GM13977 (cell line): ENCODE data around the gene METAP1.
"Not testable (repeated sequence)": the region's sequence is repeated elsewhere in the genome, so short reads cannot be mapped to it uniquely, and the experiment has no call there.

Source experiments
- DNase-seq: peaks from one replicate; pipeline ENCODE4 v3.0.0; 2012; ENCODE audit warnings: low spot score
- CTCF ChIP-seq: IDR thresholded peaks from 2 replicates; pipeline ENCODE4 v1.5.1; 2012; ENCODE audit warnings: mild to moderate bottlenecking, control low read depth; ENCODE audit not compliant: insufficient read depth; ENCODE audit errors: extremely low read depth, missing control alignments
- in situ Hi-C: fragments of 300-500 bp; cut with MboI; formaldehyde crosslinking; loops from one replicate; pipeline ENCODE4 v1.12.0; 2022; ENCODE audit warnings: low sequenced_read_pairs, low pct_unique_long_range_greater_than_20kb, mixed read lengths, inconsistent platforms; ENCODE audit not compliant: unreplicated experiment

METAP1 gene

GRCh38 chr4:98976716-98977115 lies 18.8 kb upstream of the METAP1 start:
- in situ Hi-C loops, result no loop called here
- no peak for TF ChIP-seq CTCF
- DNase-seq, result no peak

- in situ Hi-C loops, result no loop called here
- DNase-seq, result no peak
- no peak for TF ChIP-seq CTCF
Measured at GRCh38 chr4:98977557-98977956, 18.0 kb upstream of the METAP1 start.

GRCh38 chr4:98987720-98988119 lies 7.8 kb upstream of the METAP1 start:
- DNase-seq, result no peak
- in situ Hi-C loops, result no loop called here
- TF ChIP-seq CTCF, result no peak

- in situ Hi-C loops, result not testable (repeated sequence)
Measured at GRCh38 chr4:98992835-98993234, 2.7 kb upstream of the METAP1 start.

GRCh38 chr4:98993419-98994071 lies 2.0 kb upstream of the METAP1 start:
- in situ Hi-C loops, result no loop called here
- no peak for DNase-seq
- TF ChIP-seq CTCF, result no peak

More at GRCh38 chr4:98992835-98993234, 2.7 kb upstream of the METAP1 start:
- DNase-seq, result not testable (repeated sequence)

GRCh38 chr4:98994474-98995182 lies 893 bp upstream of the METAP1 start:
- in situ Hi-C loops, result no loop called here
- no peak for TF ChIP-seq CTCF
- no peak for DNase-seq

- DNase-seq, result no peak
- in situ Hi-C loops, result no loop called here
- TF ChIP-seq CTCF, result no peak
Measured at GRCh38 chr4:98996056-98996764, 689 bp downstream of the METAP1 start.
